ENCODE measurements around the gene PACRG. TPM values are rescaled to one million over a fixed set of nuclear protein-coding genes. Genes with fewer than 3 reads are reported as not detected.

PACRG gene
- polyA plus RNA-seq, 3 donors: not detected

DNA sequence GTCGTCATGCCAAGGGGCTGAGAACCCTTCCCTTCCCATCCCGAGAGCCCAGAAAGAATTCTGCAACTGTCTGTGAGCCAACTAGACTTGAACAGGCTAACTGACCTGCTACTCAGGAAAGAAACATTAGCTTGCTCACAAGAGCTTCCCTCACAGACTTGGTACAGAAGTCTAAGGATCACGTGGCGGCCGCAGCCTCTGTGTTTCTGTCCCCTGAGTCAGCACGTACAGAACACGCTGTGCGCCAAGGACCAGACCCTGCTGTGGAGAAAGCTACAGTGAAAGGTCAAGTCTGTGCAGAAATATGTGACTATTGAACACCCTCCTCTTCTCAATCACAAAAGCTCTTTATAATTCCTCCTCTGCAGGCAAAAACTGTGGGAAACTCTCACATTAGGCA lies 535.4 kb downstream of the PACRG start:
- Histone ChIP-seq H3K79me2 (ENCODE audit: insufficient read depth, low read length) (no peaks in the 10 kb centered on the region), H3K27ac (ENCODE audit: low read depth in 1 of 2, low read length in 2 of 2) (no peak overlapping the region), H4K20me1 (ENCODE audit: insufficient read depth, low read length) (no peaks in the 10 kb centered on the region), H2AFZ (ENCODE audit: insufficient read depth, low read depth, low read length, poor library complexity, severe bottlenecking) (no peak overlapping the region), H3K4me3 (replicated peaks in 1 of 3; ENCODE audit: low read depth in 2 of 3, low read length in 3 of 3) (no peak overlapping the region), H3K9ac (ENCODE audit: insufficient read depth, low read length, poor library complexity, severe bottlenecking) (no peak overlapping the region), H3K36me3 (replicated peaks in 1 of 2; ENCODE audit: control insufficient read depth in 1 of 2, insufficient read depth in 2 of 2, low read length in 2 of 2) (no peaks in the 10 kb centered on the region), H3K4me1 (ENCODE audit: control insufficient read depth in 1 of 2, insufficient read depth in 2 of 2, low read length in 2 of 2) (peaks cover 9 to 12% of the 10 kb centered on the region in 2 donors), H3K9me3 (replicated peaks in 1 of 2; ENCODE audit: control insufficient read depth in 1 of 2, insufficient read depth in 1 of 2, low read length in 2 of 2) (no peaks in the 10 kb centered on the region), H3K27me3 (ENCODE audit: control insufficient read depth in 2 of 2, insufficient read depth in 2 of 2, low read length in 2 of 2) (no peaks in the 10 kb centered on the region), H3K4me2 (replicated peaks; ENCODE audit: extremely low read depth, low read length, poor library complexity, severe bottlenecking) (no peak overlapping the region)
- Mint-ChIP-seq H3K4me3 (no peak overlapping the region), H3K4me1 (peaks cover 14% of the 10 kb centered on the region), H3K36me3 (no peaks in the 10 kb centered on the region), H3K27ac (peak overlapping the region in 1 of 7 donors; percentile 50), H3K9me3 (peaks cover 0 to 3% (median 0%) of the 10 kb centered on the region in 7 donors), H3K27me3 (ENCODE audit: low read depth in 3 of 3) (peaks cover 0 to 5% (median 4%) of the 10 kb centered on the region in 3 donors)
- 92% methylated on average over 3 of the region's 8 CpGs for WGBS (ENCODE audit: insufficient coverage)
- TF ChIP-seq, protein P1, sequence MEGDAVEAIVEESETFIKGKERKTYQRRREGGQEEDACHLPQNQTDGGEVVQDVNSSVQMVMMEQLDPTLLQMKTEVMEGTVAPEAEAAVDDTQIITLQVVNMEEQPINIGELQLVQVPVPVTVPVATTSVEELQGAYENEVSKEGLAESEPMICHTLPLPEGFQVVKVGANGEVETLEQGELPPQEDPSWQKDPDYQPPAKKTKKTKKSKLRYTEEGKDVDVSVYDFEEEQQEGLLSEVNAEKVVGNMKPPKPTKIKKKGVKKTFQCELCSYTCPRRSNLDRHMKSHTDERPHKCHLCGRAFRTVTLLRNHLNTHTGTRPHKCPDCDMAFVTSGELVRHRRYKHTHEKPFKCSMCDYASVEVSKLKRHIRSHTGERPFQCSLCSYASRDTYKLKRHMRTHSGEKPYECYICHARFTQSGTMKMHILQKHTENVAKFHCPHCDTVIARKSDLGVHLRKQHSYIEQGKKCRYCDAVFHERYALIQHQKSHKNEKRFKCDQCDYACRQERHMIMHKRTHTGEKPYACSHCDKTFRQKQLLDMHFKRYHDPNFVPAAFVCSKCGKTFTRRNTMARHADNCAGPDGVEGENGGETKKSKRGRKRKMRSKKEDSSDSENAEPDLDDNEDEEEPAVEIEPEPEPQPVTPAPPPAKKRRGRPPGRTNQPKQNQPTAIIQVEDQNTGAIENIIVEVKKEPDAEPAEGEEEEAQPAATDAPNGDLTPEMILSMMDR (IDR thresholded peaks at IDR 0.05): no peak
- intact Hi-C loops (cut with micrococcal nuclease): no loop called here
- DNase-seq: no peak

DNA sequence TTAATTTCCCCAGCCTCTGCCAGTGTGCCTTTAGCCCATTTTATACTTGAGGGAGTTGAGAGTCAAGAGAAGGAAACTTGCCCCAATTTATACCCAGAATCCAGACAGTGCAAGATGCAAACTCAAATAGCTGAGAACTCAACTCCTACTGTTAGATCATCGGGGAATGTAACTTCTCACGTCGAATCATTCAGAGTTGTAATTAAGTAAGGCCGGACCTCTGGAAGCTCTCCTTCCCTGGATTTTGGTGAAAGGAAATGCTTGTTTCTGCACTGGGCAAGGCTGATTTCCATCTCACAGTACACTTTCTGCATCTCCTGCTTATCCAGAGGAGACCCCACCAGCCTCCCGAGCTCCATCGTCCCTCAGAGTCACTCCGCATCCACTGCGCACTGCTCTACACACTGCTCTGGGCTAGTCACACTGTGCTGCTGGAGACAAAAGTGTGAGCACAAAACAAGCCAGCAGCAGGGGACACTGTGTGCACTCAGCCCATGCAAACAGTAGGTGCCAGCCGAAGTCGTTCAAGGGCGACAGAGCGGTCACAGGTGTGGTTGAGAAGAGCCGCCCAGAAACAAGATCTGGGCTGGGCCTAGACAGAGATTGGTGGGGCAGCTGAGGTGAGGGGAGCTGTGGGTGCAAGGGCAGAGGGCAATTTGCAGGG lies 536.4 kb downstream of the PACRG start:
- no peak overlapping the region for H2AFZ ChIP-seq (ENCODE audit: insufficient read depth, low read depth, low read length, poor library complexity, severe bottlenecking)
- no peak overlapping the region for H3K4me2 ChIP-seq (replicated peaks; ENCODE audit: extremely low read depth, low read length, poor library complexity, severe bottlenecking)
- H3K36me3 ChIP-seq (replicated peaks in 1 of 2; ENCODE audit: control insufficient read depth in 1 of 2, insufficient read depth in 2 of 2, low read length in 2 of 2): no peaks in the 10 kb centered on the region
- H3K9ac ChIP-seq (ENCODE audit: insufficient read depth, low read length, poor library complexity, severe bottlenecking): no peak overlapping the region
- Mint-ChIP-seq H3K9me3 (no peaks in the 10 kb centered on the region), H3K27me3 (ENCODE audit: low read depth in 3 of 3) (peaks cover 0 to 5% (median 4%) of the 10 kb centered on the region in 3 donors), H3K4me3 (peak overlapping the region in 1 of 2 donors; percentile 3), H3K27ac (no peak overlapping the region), H3K36me3 (no peaks in the 10 kb centered on the region), H3K4me1 (peaks cover 14% of the 10 kb centered on the region)
- DNase-seq: no peak
- WGBS (ENCODE audit: insufficient coverage): 95% methylated on average over 10 of the region's 13 CpGs
- no peaks in the 10 kb centered on the region for H3K79me2 ChIP-seq (ENCODE audit: insufficient read depth, low read length)
- H3K4me3 ChIP-seq (replicated peaks in 1 of 3; ENCODE audit: low read depth in 2 of 3, low read length in 3 of 3): no peak overlapping the region
- no peak overlapping the region for H3K27ac ChIP-seq (ENCODE audit: low read depth in 1 of 2, low read length in 2 of 2)
- intact Hi-C loops (cut with micrococcal nuclease): no loop called here
- H3K4me1 ChIP-seq (ENCODE audit: control insufficient read depth in 1 of 2, insufficient read depth in 2 of 2, low read length in 2 of 2): peaks cover 9 to 12% of the 10 kb centered on the region in 2 donors
- H4K20me1 ChIP-seq (ENCODE audit: insufficient read depth, low read length): no peaks in the 10 kb centered on the region
- H3K27me3 ChIP-seq (ENCODE audit: control insufficient read depth in 2 of 2, insufficient read depth in 2 of 2, low read length in 2 of 2): no peaks in the 10 kb centered on the region
- H3K9me3 ChIP-seq (replicated peaks in 1 of 2; ENCODE audit: control insufficient read depth in 1 of 2, insufficient read depth in 1 of 2, low read length in 2 of 2): no peaks in the 10 kb centered on the region
- TF ChIP-seq, protein P1 (IDR thresholded peaks at IDR 0.05): no peak
